ENCODE data around the gene ZFP36.

Gene ZFP36

GRCh38 chr19:39384839-39385568, 21.6 kb upstream of the ZFP36 start:
- no peak for DNase-seq

- DNase-seq: no peak
These were observed 20.8 kb upstream of the ZFP36 start for GRCh38 chr19:39385629-39386411.

- no peak for DNase-seq
These were observed 20.1 kb upstream of the ZFP36 start for GRCh38 chr19:39386557-39386956.

DNA sequence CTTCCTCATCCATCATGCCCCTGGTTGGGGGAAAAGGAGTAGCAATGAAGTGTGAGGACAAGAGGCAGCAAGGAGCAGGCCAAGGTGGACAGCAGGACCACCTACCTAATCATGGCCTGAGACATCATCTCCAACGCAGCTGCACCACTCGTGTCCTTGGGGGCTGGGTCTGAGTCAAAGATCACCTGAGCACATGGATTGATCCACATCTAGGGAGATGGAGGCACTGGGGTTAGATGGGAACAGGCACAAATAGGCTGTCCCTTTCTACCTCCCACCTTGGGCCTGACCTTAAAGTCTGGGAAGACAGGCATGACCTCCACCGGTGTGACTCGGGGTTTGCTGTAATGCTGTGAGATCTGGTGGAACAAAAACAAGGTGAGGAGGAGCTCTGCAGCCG, 18.0 kb upstream of the ZFP36 start:
- DNase-seq: no peak

DNA sequence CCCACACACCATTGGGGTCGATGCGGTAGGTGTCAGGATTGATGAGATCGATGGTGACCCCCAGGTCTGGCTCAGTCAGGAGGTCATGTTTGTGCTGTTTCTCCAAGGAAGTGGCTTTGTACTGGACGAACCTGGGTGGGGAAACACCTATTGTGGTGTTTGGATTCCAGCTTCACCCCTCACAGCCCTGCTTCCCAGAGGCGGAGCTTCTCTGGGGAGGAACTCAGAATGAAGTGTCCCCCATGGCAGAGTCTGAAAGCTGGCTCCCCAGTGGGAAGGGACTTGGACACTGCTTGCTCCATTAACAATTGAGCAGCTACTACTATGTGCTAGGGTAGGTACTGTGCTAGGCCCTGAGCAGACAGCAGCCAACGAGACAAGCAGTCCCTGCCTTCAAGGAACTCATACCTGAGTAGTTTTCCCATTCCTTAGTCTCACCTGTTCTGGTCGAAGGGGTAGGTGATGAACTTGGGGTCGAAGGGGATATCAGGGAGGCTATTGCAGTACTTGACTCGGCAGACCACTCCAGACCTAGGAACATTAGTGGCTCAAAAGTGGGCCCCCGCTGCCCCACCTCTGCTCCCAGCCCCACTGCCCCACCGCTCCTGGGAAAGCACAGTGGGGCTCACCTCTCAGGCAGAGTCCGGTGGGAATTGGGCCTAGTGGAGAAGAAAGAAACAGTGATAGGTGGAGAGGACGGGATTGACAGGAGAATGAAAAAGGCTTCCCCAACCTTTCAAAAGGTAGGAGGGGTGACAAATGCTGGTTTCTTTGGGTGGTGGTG, 16.8 kb upstream of the ZFP36 start:
- no peak for DNase-seq

DNA sequence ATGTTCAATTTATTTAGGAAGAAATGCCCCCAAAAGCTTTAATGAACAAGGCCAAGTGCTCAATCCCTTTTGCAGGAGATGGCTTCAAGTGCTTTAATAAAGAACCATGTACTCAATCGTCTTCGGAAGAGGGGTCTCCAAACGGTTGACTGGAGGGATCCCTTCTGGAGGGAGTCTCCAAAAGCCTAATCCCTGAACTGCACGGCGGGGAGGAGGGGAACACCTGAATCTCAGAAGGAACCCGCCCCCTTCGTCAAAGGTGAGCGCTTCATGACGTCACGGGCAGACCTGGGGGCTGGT, 16.2 kb upstream of the ZFP36 start:
- DNase-seq: no peak

GRCh38 chr19:39390751-39391437, 15.8 kb upstream of the ZFP36 start, which contains the start of the genes MED29 and PAF1:
MED29 (plus strand) TSS chr19:39391378; CDS start chr19:39391423, 45 bp downstream.
PAF1 (minus strand) TSS chr19:39391106; CDS start chr19:39390864, 242 bp downstream.
- peak; percentile 99 for DNase-seq

DNA sequence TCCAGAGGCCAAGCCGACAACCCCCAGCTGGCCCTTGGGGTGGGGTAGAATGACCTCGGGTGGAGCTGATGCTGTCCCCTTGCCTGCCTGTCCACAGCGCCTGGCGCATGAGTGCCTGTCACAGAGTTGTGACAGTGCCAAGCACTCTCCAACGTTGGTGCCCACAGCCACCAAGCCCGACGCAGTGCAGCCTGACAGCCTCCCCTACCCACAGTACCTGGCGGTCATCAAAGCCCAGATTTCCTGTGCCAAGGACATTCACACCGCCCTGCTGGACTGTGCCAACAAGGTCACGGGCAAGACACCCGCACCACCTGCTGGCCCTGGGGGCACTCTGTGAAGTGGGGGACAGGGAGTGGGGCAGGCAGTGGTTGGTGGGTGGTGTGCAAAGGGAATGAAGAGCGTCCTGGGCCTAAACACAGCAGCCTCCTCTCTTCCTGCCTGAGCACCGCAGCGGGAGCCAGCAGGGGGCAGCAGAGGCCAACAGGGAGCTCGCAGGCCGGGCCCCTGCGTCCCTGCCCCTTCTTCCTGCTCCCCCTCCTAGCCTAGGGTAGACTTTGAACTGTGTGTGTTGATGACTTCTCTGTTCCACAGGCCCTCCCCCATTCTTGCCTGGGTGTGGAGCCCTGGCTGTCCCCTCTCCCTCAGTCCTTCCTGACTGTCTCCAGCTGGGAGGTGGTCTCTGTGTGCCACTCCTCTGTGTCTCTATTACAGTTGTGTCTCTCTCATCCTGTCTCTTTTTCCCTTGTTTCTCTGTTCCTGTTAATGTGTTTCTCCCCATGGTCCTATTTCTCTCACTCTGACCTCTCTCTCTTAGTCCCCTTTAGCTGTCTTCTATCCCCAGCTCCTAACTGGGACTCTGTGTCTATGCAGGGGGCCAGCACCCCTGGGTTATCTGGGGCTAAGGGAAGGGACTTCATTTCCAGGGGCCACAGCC, 9.0 kb upstream of the ZFP36 start:
- peak; percentile 41 for DNase-seq

GRCh38 chr19:39398297-39398864, 8.3 kb upstream of the ZFP36 start:
- no peak for DNase-seq

DNA sequence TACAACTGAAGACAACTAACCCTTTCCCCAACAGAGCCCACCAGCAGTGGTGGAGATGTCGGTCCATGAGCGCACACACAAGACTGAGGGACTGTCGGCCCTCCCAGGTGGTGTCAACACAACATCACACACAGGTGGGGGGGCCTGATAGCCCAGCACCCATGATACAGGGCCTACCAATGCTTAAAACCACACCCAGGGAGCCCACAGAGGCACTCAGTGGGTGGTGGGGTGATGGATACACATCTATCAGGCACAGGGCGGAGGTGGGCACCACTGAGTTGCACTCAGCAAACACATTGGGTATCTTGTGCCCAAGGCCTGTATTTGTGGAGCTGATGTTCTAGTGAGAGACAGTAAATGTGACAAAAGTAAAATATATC, 7.0 kb upstream of the ZFP36 start:
- DNase-seq: no peak

DNA sequence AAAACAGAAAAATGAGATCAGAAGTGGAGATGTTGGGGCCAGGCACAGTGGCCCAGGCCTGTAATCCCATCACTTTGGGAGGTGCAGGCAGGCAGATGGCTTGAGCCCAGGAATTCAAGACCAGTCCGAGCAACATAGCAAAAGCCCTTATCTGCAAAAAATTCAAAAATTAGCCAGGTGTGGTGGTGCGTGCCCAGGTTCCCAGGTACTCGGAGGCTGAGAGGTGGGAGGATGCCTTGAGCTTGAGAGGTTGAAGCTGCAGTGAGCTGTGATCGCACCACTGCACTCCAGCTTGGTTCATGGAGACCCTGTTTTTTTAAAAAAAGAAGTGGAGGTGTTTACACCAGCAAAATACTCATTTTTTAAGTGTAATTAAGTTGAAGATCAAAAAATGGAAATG, 6.6 kb upstream of the ZFP36 start:
- no peak for DNase-seq

- no peak for DNase-seq
These were observed 5.5 kb upstream of the ZFP36 start for GRCh38 chr19:39401070-39401548.

GRCh38 chr19:39401549-39402345, 4.9 kb upstream of the ZFP36 start:
- no peak for DNase-seq

GRCh38 chr19:39402346-39403300, 4.0 kb upstream of the ZFP36 start:
- no peak for DNase-seq

DNA sequence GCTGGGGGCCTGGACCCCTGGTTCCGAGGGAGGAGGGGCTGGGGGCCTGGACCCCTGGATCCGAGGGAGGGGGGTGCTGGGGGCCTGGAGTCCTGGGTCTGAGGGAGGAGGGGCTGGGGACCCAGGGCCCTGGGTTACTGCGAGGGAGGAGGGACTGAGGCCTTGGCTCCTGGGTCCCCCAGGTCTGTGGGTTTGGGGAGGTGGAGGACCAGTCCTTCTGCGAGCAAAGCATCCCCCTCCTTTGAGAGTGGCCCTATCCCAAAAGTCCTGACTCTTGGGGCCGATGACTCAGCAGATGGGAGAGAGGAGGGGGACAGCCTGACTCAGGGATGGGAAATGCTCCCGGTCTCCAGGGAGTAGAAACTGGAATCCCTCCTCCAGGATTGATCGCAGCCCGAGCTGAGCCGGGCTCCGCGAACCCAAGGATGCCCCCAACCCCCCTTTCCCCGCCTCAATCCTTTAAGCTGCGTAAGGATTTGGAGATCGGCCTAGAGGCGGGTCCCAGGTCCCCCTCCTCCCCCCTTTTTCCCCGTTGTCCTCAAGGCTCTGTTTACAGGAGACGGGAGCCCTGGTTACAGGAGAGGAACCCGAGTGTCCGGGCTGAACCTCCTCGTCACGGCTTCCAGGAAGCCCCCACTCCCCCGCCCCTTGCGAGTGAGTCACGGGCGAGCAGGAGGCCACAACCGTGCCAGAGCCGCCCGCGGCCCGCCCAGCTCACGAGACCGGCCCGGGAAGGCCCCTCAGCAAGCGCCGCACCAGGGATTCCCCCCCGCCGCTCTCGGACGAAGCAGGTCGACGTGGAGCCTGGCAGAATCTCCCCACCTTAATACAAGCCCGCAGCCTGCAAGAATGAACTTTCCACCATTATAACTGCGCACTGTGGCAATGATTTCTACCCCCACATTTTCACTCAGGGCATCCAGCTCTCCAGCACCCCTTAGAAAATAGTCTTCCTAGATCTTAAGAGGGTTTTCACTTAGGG, 3.0 kb upstream of the ZFP36 start:
- DNase-seq: no peak

GRCh38 chr19:39405261-39405957, 1.2 kb upstream of the ZFP36 start:
- no peak for DNase-seq

- DNase-seq: no peak
These were observed 540 bp upstream of the ZFP36 start for GRCh38 chr19:39405958-39406655.
